ENCODE data around the gene HTR3A.

The HTR3A gene

GRCh38 chr11:113979431-113979830 is 4.5 kb downstream of the HTR3A start:
- no peak overlapping the region for H3K27ac ChIP-seq
- no peak for TF ChIP-seq CTCF (conservative IDR thresholded peaks at IDR 0.05)

DNA sequence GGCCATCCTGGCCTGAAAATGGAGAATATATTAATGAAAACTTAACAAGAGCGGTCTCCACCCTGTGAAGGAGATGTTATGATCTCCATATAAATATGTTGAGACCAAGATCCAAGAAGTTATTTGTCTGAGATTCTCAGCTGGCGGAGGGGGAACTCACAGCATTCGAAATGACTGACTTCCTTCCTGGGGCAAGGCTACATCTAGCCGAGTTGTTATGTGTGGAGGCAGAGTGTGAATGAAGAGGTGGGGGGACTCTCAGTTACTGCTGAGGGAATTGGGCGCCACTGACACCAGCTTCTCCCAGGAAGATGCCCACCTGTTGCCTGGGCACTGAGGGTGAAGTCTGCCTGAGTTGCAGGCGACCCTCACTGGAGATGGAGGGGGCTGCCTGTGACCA is 5.9 kb downstream of the HTR3A start:
- TF ChIP-seq CTCF (conservative IDR thresholded peaks at IDR 0.05), result no peak
- no peak overlapping the region for H3K27ac ChIP-seq

GRCh38 chr11:113982306-113982705 is 7.4 kb downstream of the HTR3A start:
- H3K27ac ChIP-seq, result no peak overlapping the region
- TF ChIP-seq CTCF (conservative IDR thresholded peaks at IDR 0.05), result no peak

- no peak overlapping the region for H3K27ac ChIP-seq
- no peak for TF ChIP-seq CTCF (conservative IDR thresholded peaks at IDR 0.05)
Measured at GRCh38 chr11:113984781-113985180, 9.9 kb downstream of the HTR3A start.

DNA sequence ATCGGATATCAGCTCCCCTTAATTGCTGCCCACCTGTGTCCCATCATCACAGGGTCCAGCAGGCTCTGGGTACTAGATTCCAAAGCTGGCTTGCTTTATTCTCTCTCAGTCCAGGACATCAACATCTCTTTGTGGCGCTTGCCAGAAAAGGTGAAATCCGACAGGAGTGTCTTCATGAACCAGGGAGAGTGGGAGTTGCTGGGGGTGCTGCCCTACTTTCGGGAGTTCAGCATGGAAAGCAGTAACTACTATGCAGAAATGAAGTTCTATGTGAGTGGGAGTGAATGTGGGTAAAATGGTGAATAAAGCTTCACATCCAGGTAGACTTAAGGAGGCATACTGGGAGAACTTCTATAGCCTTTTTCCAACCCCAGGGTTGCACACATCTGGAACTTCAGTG is 11.0 kb downstream of the HTR3A start:
- TF ChIP-seq CTCF (conservative IDR thresholded peaks at IDR 0.05), result no peak
- no peak overlapping the region for H3K27ac ChIP-seq

- no peak for TF ChIP-seq CTCF (conservative IDR thresholded peaks at IDR 0.05)
- H3K27ac ChIP-seq, result no peak overlapping the region
Measured at GRCh38 chr11:113986351-113987140, 11.6 kb downstream of the HTR3A start.

GRCh38 chr11:113989381-113989780 is 14.5 kb downstream of the HTR3A start:
- H3K27ac ChIP-seq, result no peak overlapping the region
- TF ChIP-seq CTCF (conservative IDR thresholded peaks at IDR 0.05), result no peak

All from VCaP (cell line).